IMR-90 (cell line): ENCODE results near the gene IGF1R. TPM values are rescaled to one million over a fixed set of nuclear protein-coding genes. Genes with fewer than 3 reads are reported as not detected.
A peak's percentile ranks its signal among the peaks of the same experiment; 100 is the strongest.

ENCODE experiments used
- ATAC-seq: fragments of 200-7000 bp; cut with Tn5 transposase; 2 replicates; pipeline ENCODE4 v1.9.1; 2020; ENCODE audit warnings: low read depth, mild to moderate bottlenecking, moderate library complexity
- BruUV-seq: library from RNA; stranded (reverse); fragments of 400-500 nt; replicated peaks from 2 replicates; lab custom pipeline; 2021; lab: Mats Ljungman, UMichigan
- CTCF ChIA-PET: fragments of 300-600 bp; formaldehyde crosslinking; extraction: SDS; loops from one replicate; lab custom pipeline; 2021; ENCODE audit warnings: antibody characterized with exemption; lab: Yijun Ruan, JAX
- POLR2A ChIA-PET: fragments of 300-600 bp; sonication (Branson Sonifier 250); formaldehyde crosslinking; loops from one replicate; lab custom pipeline; 2022; ENCODE audit warnings: antibody characterized with exemption; ENCODE audit not compliant: unreplicated experiment; lab: Charles Lee
- DNase-seq: peaks from one replicate; pipeline ENCODE4 v3.0.0; 2013
- H2AFZ ChIP-seq: replicated peaks from 2 replicates; pipeline ENCODE3; 2013; ENCODE audit warnings: low read length, mild to moderate bottlenecking; ENCODE audit not compliant: poor library complexity
- H2AK5ac ChIP-seq: 2 replicates; pipeline ENCODE4 v1.6.1; 2013; ENCODE audit warnings: low read depth, low read length, inconsistent platforms
- H2AK9ac ChIP-seq: replicated peaks from 2 replicates; pipeline ENCODE3; 2013; ENCODE audit warnings: mild to moderate bottlenecking, low read depth, low read length, moderate library complexity; ENCODE audit not compliant: poor library complexity
- H2BK120ac ChIP-seq: 2 replicates; pipeline ENCODE4 v1.6.1; 2013; ENCODE audit warnings: low read depth, low read length, inconsistent platforms
- H2BK15ac ChIP-seq: 3 replicates; pipeline ENCODE4 v1.6.1; 2013; ENCODE audit warnings: low read depth, low read length, inconsistent platforms
- H2BK20ac ChIP-seq: 2 replicates; pipeline ENCODE4 v1.6.1; 2013; ENCODE audit warnings: low read depth, mild to moderate bottlenecking, inconsistent platforms, low read length, moderate library complexity
- H2BK5ac ChIP-seq: 2 replicates; pipeline ENCODE4 v1.6.1; 2013; ENCODE audit warnings: mild to moderate bottlenecking, low read depth, low read length, inconsistent platforms; ENCODE audit not compliant: poor library complexity, severe bottlenecking
- H3K14ac ChIP-seq: replicated peaks from 2 replicates; pipeline ENCODE4 v1.6.1; 2013; ENCODE audit warnings: low read depth, low read length, inconsistent platforms
- H3K18ac ChIP-seq: 2 replicates; pipeline ENCODE4 v1.6.1; 2013; ENCODE audit warnings: low read depth, low read length, control low read depth
- H3K23ac ChIP-seq: 2 replicates; pipeline ENCODE4 v1.6.1; 2013; ENCODE audit warnings: low read depth, low read length, inconsistent platforms
- H3K27ac ChIP-seq: 2 replicates; pipeline ENCODE4 v1.5.1; 2013; ENCODE audit warnings: mild to moderate bottlenecking, control low read depth, low read length; ENCODE audit not compliant: insufficient read depth
- H3K27me3 ChIP-seq: 2 replicates; pipeline ENCODE4 v1.6.1; 2013; ENCODE audit warnings: low read length; ENCODE audit not compliant: control insufficient read depth, insufficient read depth
- H3K36me3 ChIP-seq: 2 replicates; pipeline ENCODE4 v1.6.1; 2013; ENCODE audit warnings: low read length, mixed read lengths; ENCODE audit not compliant: control insufficient read depth, insufficient read depth
- H3K4ac ChIP-seq: 2 replicates; pipeline ENCODE4 v1.6.1; 2013; ENCODE audit warnings: low read depth, low read length, inconsistent platforms
- H3K4me1 ChIP-seq: 2 replicates; pipeline ENCODE4 v1.6.1; 2013; ENCODE audit warnings: low read length, mixed read lengths; ENCODE audit not compliant: control insufficient read depth, insufficient read depth
- H3K4me2 ChIP-seq: 2 replicates; pipeline ENCODE4 v1.6.1; 2013; ENCODE audit warnings: low read depth, mild to moderate bottlenecking, control low read depth, low read length, moderate library complexity
- H3K4me3 ChIP-seq: 2 replicates; pipeline ENCODE4 v1.5.1; 2013; ENCODE audit warnings: low read depth, mild to moderate bottlenecking, control low read depth, low read length, moderate library complexity; ENCODE audit not compliant: insufficient read depth
- H3K56ac ChIP-seq: 2 replicates; pipeline ENCODE4 v1.6.1; 2013; ENCODE audit warnings: low read length, inconsistent platforms; ENCODE audit not compliant: insufficient read depth; ENCODE audit errors: extremely low read depth
- H3K79me1 ChIP-seq, 2 experiments: 2 replicates each; pipeline ENCODE4 v1.6.1; 2013; ENCODE audit warnings: low read length in 2 of 2, inconsistent platforms in 1 of 2, low read depth in 1 of 2
- H3K9ac ChIP-seq: 2 replicates; pipeline ENCODE4 v1.6.1; 2013; ENCODE audit warnings: low read depth, low read length, control low read depth
- H3K9me1 ChIP-seq: 2 replicates; pipeline ENCODE4 v1.6.1; 2013; ENCODE audit warnings: low read length, inconsistent platforms; ENCODE audit not compliant: insufficient read depth
- H3K9me3 ChIP-seq: 2 replicates; pipeline ENCODE4 v1.6.1; 2013; ENCODE audit warnings: low read length; ENCODE audit not compliant: control insufficient read depth, insufficient read depth
- H4K20me1 ChIP-seq: 2 replicates; pipeline ENCODE4 v1.6.1; 2013; ENCODE audit warnings: low read length, inconsistent platforms; ENCODE audit not compliant: insufficient read depth
- H4K5ac ChIP-seq: 2 replicates; pipeline ENCODE4 v1.6.1; 2013; ENCODE audit warnings: mild to moderate bottlenecking, low read depth, low read length, control low read depth
- H4K8ac ChIP-seq, 2 experiments: 2 replicates each; pipeline ENCODE4 v1.6.1; 2013; ENCODE audit warnings: low read depth in 2 of 2, low read length in 2 of 2, control low read depth in 1 of 2, inconsistent platforms in 1 of 2
- H4K91ac ChIP-seq: 2 replicates; pipeline ENCODE4 v1.6.1; 2013; ENCODE audit warnings: low read depth, low read length, inconsistent platforms; ENCODE audit not compliant: insufficient read depth
- BHLHE40 ChIP-seq: fragments of 150-350 bp; IDR thresholded peaks from 2 replicates; pipeline ENCODE4 v1.6.1; 2016; ENCODE audit warnings: mild to moderate bottlenecking, low read depth, low read length
- CEBPB ChIP-seq: IDR thresholded peaks from 2 replicates; pipeline ENCODE4 v1.6.1; 2012; ENCODE audit warnings: low read depth, low read length, improper control_type of control experiment
- CHD1 ChIP-seq: IDR thresholded peaks from 2 replicates; pipeline ENCODE4 v1.6.1; 2012; ENCODE audit warnings: low read depth, low read length, improper control_type of control experiment
- FOS ChIP-seq: fragments of 150-350 bp; IDR thresholded peaks from 2 replicates; pipeline ENCODE4 v1.6.1; 2016; ENCODE audit warnings: low read depth, low read length
- MAFK ChIP-seq: IDR thresholded peaks from 2 replicates; pipeline ENCODE4 v1.6.1; 2012; ENCODE audit warnings: low read depth, low read length, improper control_type of control experiment
- MXI1 ChIP-seq: IDR thresholded peaks from 2 replicates; pipeline ENCODE4 v1.6.1; 2012; ENCODE audit warnings: low read depth, mild to moderate bottlenecking, low read length, moderate library complexity, borderline replicate concordance
- NFE2L2 ChIP-seq: fragments of 150-350 bp; IDR thresholded peaks from 2 replicates; pipeline ENCODE4 v1.6.1; 2016; ENCODE audit warnings: low read depth, mild to moderate bottlenecking, low read length
- RCOR1 ChIP-seq: IDR thresholded peaks from 2 replicates; pipeline ENCODE4 v1.6.1; 2012; ENCODE audit warnings: mild to moderate bottlenecking, low read length, improper control_type of control experiment; ENCODE audit not compliant: insufficient replicate concordance
- WGBS, 2 experiments: methylation state at CpG; one replicate each; pipeline versions ENCODE4 v1.1.5 to v1.1.7; 2013; ENCODE audit warnings: missing lambda C conversion rate in 2 of 2; ENCODE audit not compliant: insufficient read length in 1 of 2; ENCODE audit errors: extremely low coverage in 2 of 2; 5-methylcytosine and 5-hydroxymethylcytosine counted together
- dilution Hi-C: fragments of 300-500 bp; cut with HindIII; formaldehyde crosslinking; loops from one replicate; pipeline ENCODE4 v1.14.3; 2018; ENCODE audit warnings: low sequenced_read_pairs; ENCODE audit not compliant: unreplicated experiment
- in situ Hi-C: fragments of 300-500 bp; cut with MboI; formaldehyde crosslinking; loops from 3 replicates; pipeline ENCODE4 v1.14.3; 2019; ENCODE audit warnings: low sequenced_read_pairs, inconsistent platforms, mixed read lengths
- intact Hi-C: fragments of 100-400 bp; cut with micrococcal nuclease; formaldehyde crosslinking; loops from 2 replicates; pipeline ENCODE4 v1.10.0; 2022
- polyA plus RNA-seq, 3 experiments: library from polyadenylated mRNA; depleted of rRNA; stranded (reverse); fragments of >200 nt; gene quantifications; 2 replicates each; pipeline ENCODE4 v1.2.3, GENCODE V29; 2012; ENCODE audit warnings: low replicate concordance in 1 of 3
- total RNA-seq: library from RNA; depleted of rRNA; stranded (reverse); fragments of >200 nt; gene quantifications from 2 replicates; pipeline ENCODE4 v1.2.3, GENCODE V29; 2012
- TF ChIP-seq, protein P1 (sequence below): conservative IDR thresholded peaks from 2 replicates; pipeline ENCODE4 v1.5.1; 2012; ENCODE audit warnings: mild to moderate bottlenecking, low read depth, low read length, improper control_type of control experiment
- TF ChIP-seq, protein P2 (sequence below): fragments of 150-350 bp; IDR thresholded peaks from 2 replicates; pipeline ENCODE4 v1.6.1; 2016; ENCODE audit warnings: low read depth, mild to moderate bottlenecking, low read length, moderate library complexity, borderline replicate concordance
- TF ChIP-seq, protein P3 (sequence below): fragments of 150-350 bp; IDR thresholded peaks from 2 replicates; pipeline ENCODE4 v1.6.1; 2017; ENCODE audit warnings: mild to moderate bottlenecking, antibody characterized with exemption, low read length, low read depth

Gene IGF1R
- total and polyA plus RNA-seq, 2 of the 4 experiments (the other 2 are of a cell fraction): 24.0 to 24.9 TPM

- ATAC-seq (no peak), DNase-seq (no peak)
- Histone ChIP-seq H3K4me3 (no peak overlapping the region), H3K18ac (peak overlapping the region; percentile 83), H3K4me1 (peaks cover 59% of the 10 kb centered on the region), H2BK5ac (peak overlapping the region; percentile 89), H2AFZ (no peak overlapping the region), H3K56ac (peak overlapping the region; percentile 50; the same call in 1 of the 2 replicates), H2AK9ac (peak overlapping the region; percentile 86), H3K9me3 (no peaks in the 10 kb centered on the region), H4K5ac (peak overlapping the region; percentile 75; the same call in 1 of the 2 replicates), H3K23ac (peak overlapping the region; percentile 71; the same call in 1 of the 2 replicates), H4K20me1 (no peaks in the 10 kb centered on the region; the same call in none of the 2 replicates), H4K91ac (peak overlapping the region; percentile 85), H3K79me1 (peaks cover 60 to 90% of the 10 kb centered on the region in 2 experiments), H3K4me2 (no peak overlapping the region), H3K4ac (peak overlapping the region; percentile 72), H4K8ac (peak overlapping the region; percentile 30 to 87), H3K36me3 (peaks cover 27% of the 10 kb centered on the region), H3K9ac (no peak overlapping the region), H2AK5ac (peak overlapping the region; percentile 78; the same call in 1 of the 2 replicates), H2BK20ac (peak overlapping the region; percentile 90), H2BK15ac (peak overlapping the region; percentile 83; the same call in 1 of the 3 replicates), H3K27ac (peak overlapping the region; percentile 63; the same call in 1 of the 2 replicates), H3K14ac (peak overlapping the region; percentile 86), H3K27me3 (no peaks in the 10 kb centered on the region), H3K9me1 (peaks cover 36% of the 10 kb centered on the region), H2BK120ac (peak overlapping the region; percentile 95)
- in situ Hi-C loops (loop anchor here (25.0 kb wide), 1 partner anchor 116 kb away; no protein-coding TSS in a partner anchor), dilution Hi-C loops (no loop called here), intact Hi-C loops (loop anchor here (1.0 to 5.0 kb wide), 3 partner anchors 126 to 252 kb away; no protein-coding TSS in a partner anchor)
- ChIA-PET CTCF (interaction anchor here (1.0 kb wide), 1 partner anchor 112 kb away, joined by 3 read pairs; no protein-coding TSS in a partner anchor), POLR2A (no interaction called here)
- no TSS peak for BruUV-seq
- no CpG with 5 or more reads among the region's 4 CpGs for WGBS, 2 experiments
- TF ChIP-seq RCOR1: no peak
- no peak for TF ChIP-seq MXI1
- no peak for TF ChIP-seq CHD1
- TF ChIP-seq BHLHE40: no peak
- no peak for TF ChIP-seq MAFK
- TF ChIP-seq NFE2L2: no peak
- TF ChIP-seq, protein P1, sequence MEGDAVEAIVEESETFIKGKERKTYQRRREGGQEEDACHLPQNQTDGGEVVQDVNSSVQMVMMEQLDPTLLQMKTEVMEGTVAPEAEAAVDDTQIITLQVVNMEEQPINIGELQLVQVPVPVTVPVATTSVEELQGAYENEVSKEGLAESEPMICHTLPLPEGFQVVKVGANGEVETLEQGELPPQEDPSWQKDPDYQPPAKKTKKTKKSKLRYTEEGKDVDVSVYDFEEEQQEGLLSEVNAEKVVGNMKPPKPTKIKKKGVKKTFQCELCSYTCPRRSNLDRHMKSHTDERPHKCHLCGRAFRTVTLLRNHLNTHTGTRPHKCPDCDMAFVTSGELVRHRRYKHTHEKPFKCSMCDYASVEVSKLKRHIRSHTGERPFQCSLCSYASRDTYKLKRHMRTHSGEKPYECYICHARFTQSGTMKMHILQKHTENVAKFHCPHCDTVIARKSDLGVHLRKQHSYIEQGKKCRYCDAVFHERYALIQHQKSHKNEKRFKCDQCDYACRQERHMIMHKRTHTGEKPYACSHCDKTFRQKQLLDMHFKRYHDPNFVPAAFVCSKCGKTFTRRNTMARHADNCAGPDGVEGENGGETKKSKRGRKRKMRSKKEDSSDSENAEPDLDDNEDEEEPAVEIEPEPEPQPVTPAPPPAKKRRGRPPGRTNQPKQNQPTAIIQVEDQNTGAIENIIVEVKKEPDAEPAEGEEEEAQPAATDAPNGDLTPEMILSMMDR: no peak
- TF ChIP-seq CEBPB: no peak
- TF ChIP-seq, protein P2, sequence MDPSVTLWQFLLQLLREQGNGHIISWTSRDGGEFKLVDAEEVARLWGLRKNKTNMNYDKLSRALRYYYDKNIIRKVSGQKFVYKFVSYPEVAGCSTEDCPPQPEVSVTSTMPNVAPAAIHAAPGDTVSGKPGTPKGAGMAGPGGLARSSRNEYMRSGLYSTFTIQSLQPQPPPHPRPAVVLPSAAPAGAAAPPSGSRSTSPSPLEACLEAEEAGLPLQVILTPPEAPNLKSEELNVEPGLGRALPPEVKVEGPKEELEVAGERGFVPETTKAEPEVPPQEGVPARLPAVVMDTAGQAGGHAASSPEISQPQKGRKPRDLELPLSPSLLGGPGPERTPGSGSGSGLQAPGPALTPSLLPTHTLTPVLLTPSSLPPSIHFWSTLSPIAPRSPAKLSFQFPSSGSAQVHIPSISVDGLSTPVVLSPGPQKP: no peak
- TF ChIP-seq, protein P3, sequence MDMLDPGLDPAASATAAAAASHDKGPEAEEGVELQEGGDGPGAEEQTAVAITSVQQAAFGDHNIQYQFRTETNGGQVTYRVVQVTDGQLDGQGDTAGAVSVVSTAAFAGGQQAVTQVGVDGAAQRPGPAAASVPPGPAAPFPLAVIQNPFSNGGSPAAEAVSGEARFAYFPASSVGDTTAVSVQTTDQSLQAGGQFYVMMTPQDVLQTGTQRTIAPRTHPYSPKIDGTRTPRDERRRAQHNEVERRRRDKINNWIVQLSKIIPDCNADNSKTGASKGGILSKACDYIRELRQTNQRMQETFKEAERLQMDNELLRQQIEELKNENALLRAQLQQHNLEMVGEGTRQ: no peak
- TF ChIP-seq FOS: no peak
These were observed 254.6 kb downstream of the IGF1R start for GRCh38 chr15:98902931-98903330.
